Measurements from ENCODE around the gene GBA2. TPM values are rescaled to one million over a fixed set of nuclear protein-coding genes. Genes with fewer than 3 reads are reported as not detected.

The GBA2 gene
- total and polyA plus RNA-seq, 2 experiments from 2014 or later = 58.5 to 80.2 TPM

DNA sequence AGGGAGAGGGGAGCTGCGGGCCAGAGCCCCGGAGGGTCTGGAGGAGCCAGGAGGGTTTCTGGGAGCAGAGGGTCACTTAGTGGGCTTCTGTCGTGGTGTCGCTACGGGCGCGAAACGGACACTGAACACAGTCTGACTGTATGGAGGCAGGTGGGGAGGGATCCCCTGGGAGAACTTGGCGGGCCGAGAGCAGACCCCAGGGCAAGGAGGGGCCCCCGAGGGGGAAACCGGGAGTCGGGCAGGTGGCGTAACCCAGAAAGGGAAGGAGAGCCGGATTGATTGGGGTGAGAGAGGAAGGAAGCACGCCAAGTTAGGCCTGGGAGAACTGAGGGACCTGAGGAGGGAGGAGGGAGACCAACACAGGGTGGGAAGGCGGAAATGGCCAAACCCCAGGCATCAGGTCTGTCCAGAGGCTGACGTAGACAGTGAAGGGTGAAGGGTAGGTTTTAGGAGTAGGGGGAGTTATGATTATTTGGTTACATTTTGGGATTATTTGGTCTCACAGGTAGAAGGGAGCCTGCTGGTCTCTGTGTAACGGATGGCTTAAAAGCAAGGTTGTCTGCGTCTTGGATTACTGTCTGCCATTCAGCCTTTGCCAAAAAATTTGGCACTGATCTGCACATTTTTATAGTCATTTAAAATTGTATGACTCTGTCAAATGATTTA is 8.3 kb upstream of the GBA2 start:
- Histone ChIP-seq H3K9me3 (ENCODE audit: low read depth) (no peaks in the 10 kb centered on the region), H3K9me2 (replicated peaks; ENCODE audit: insufficient read depth) (no peaks in the 10 kb centered on the region), H3K27me3 (no peaks in the 10 kb centered on the region), H2AFZ (peak overlapping the region; percentile 74), H4K20me1 (ENCODE audit: insufficient read depth, poor library complexity, severe bottlenecking) (no peaks in the 10 kb centered on the region), H3K4me2 (peak overlapping the region; percentile 91), H3K4me3 (peak overlapping the region; percentile 57), H3K36me3 (replicated peaks; ENCODE audit: insufficient read depth, low read depth) (no peaks in the 10 kb centered on the region), H3K27ac (peak overlapping the region; percentile 99), H3K79me2 (peaks cover 43% of the 10 kb centered on the region), H3K4me1 (ENCODE audit: insufficient read depth) (peaks cover 14% of the 10 kb centered on the region)
- 3% methylated on average over 20 of the region's 20 CpGs for WGBS (ENCODE audit: low lambda C conversion rate, missing lambda C conversion rate)
- TF ChIP-seq EZH2 (IDR thresholded peaks at IDR 0.05; ENCODE audit: borderline replicate concordance) (no peak), EZH2phosphoT487 (IDR thresholded peaks at IDR 0.05; ENCODE audit: low read depth, severe bottlenecking, unreplicated experiment) (no peak), CTCF (IDR thresholded peaks at IDR 0.05; ENCODE audit: poor library complexity) (no peak)
- no peak for DNase-seq (ENCODE audit: low spot score)

DNA sequence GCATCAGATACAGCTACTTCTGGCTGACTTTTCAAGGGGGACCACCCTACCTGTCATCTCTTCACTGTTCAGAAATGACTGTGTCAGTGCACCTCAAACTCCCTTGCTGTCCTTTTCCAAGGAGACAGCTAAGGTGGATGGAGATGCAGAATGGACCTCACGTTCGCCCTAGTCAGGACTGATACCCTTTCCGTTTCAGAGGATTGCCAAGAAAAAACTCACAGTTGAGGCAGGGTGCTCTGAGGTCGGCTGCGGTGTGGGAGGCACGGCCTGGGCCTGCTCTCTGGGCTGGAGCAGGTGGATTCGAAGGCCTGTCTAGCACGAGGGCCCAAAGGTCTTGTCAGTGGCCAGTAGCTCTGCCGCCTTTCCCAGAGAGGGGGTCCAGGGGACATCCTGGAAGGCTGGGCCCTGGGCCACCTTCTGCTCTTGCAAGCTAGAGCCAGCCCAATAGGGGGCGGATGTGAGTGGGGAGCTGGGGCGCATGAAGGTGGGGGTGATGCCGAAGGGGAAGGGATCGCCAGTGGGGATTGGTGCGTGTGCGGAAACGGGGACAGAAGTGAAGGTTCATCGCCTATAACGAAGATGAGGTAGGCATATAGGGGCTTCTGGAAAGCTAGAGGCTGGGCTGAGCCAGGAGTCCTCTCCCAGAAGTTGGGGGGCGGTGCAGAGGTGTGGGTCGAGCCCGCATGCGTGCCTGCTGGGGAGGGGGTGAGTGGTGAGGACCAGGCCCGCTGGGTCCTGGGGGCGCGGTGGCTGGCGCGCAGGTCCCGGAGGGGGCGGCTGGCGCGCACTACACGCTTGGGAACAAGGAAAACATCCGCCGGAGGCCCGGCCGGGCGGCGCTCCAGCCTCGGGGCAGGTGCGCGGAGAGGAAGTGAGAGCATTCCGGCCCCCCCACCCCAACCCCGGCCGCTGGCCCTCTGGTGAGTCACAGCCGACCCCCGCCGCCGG is 7.5 kb upstream of the GBA2 start:
- TF ChIP-seq CTCF (IDR thresholded peaks at IDR 0.05; ENCODE audit: poor library complexity) (peak; percentile 58), EZH2phosphoT487 (IDR thresholded peaks at IDR 0.05; ENCODE audit: low read depth, severe bottlenecking, unreplicated experiment) (no peak), EZH2 (IDR thresholded peaks at IDR 0.05; ENCODE audit: borderline replicate concordance) (no peak)
- H3K4me2 ChIP-seq = peak overlapping the region; percentile 91
- no peaks in the 10 kb centered on the region for H4K20me1 ChIP-seq (ENCODE audit: insufficient read depth, poor library complexity, severe bottlenecking)
- WGBS (ENCODE audit: low lambda C conversion rate, missing lambda C conversion rate) = 36% methylated on average over 17 of the region's 48 CpGs
- no peaks in the 10 kb centered on the region for H3K36me3 ChIP-seq (replicated peaks; ENCODE audit: insufficient read depth, low read depth)
- H2AFZ ChIP-seq = peak overlapping the region; percentile 74
- H3K4me3 ChIP-seq = peak overlapping the region; percentile 57
- H3K79me2 ChIP-seq = peaks cover 35% of the 10 kb centered on the region
- DNase-seq (ENCODE audit: low spot score) = peak; percentile 83
- H3K27ac ChIP-seq = peak overlapping the region; percentile 99
- no peaks in the 10 kb centered on the region for H3K27me3 ChIP-seq
- H3K9me3 ChIP-seq (ENCODE audit: low read depth) = no peaks in the 10 kb centered on the region
- no peaks in the 10 kb centered on the region for H3K9me2 ChIP-seq (replicated peaks; ENCODE audit: insufficient read depth)
- H3K4me1 ChIP-seq (ENCODE audit: insufficient read depth) = peaks cover 14% of the 10 kb centered on the region

- Histone ChIP-seq H3K9me3 (ENCODE audit: low read depth) (no peaks in the 10 kb centered on the region), H2AFZ (no peak overlapping the region), H3K79me2 (peaks cover 37% of the 10 kb centered on the region), H3K4me1 (ENCODE audit: insufficient read depth) (peaks cover 22% of the 10 kb centered on the region), H3K4me2 (no peak overlapping the region), H3K36me3 (replicated peaks; ENCODE audit: insufficient read depth, low read depth) (no peaks in the 10 kb centered on the region), H3K27me3 (no peaks in the 10 kb centered on the region), H3K9me2 (replicated peaks; ENCODE audit: insufficient read depth) (no peaks in the 10 kb centered on the region), H3K4me3 (no peak overlapping the region), H3K27ac (no peak overlapping the region), H4K20me1 (ENCODE audit: insufficient read depth, poor library complexity, severe bottlenecking) (no peaks in the 10 kb centered on the region)
- TF ChIP-seq EZH2 (IDR thresholded peaks at IDR 0.05; ENCODE audit: borderline replicate concordance) = no peak
- TF ChIP-seq EZH2phosphoT487 (IDR thresholded peaks at IDR 0.05; ENCODE audit: low read depth, severe bottlenecking, unreplicated experiment) = no peak
- TF ChIP-seq CTCF (IDR thresholded peaks at IDR 0.05; ENCODE audit: poor library complexity) = no peak
- DNase-seq (ENCODE audit: low spot score) = no peak
- WGBS (ENCODE audit: low lambda C conversion rate, missing lambda C conversion rate) = 93% methylated on average over 4 of the region's 4 CpGs
Observed at GRCh38 chr9:35755071-35755470, 6.0 kb upstream of the GBA2 start.
